H1 (cell line): ENCODE measurements around the gene OR4D11. TPM values are rescaled to one million over a fixed set of nuclear protein-coding genes. Genes with fewer than 3 reads are reported as not detected.

ENCODE experiments used
- CTCF ChIA-PET: fragments of 300-600 bp; sonication (Branson Sonifier 250); formaldehyde crosslinking; loops from one replicate; lab custom pipeline; 2021; ENCODE audit not compliant: partially characterized antibody; lab: Charles Lee
- POLR2A ChIA-PET: fragments of 300-600 bp; sonication (Branson Sonifier 250); formaldehyde crosslinking; loops from one replicate; lab custom pipeline; 2021; ENCODE audit warnings: inconsistent platforms; ENCODE audit not compliant: partially characterized antibody; lab: Charles Lee
- DNase-seq, 2 experiments: peaks; one replicate each; pipeline versions ENCODE4 v3.0.0 to v3.0.0-alpha.2; 2010 to 2022; ENCODE audit warnings: low spot score in 2 of 2, low read depth in 1 of 2, mixed read lengths in 1 of 2
- FAIRE-seq: peaks from 2 replicates; lab custom pipeline; 2011; peaks lifted over from hg19 to GRCh38; lab: Jason Lieb, UNC
- H2AFZ ChIP-seq: 2 replicates; pipeline ENCODE4 v1.8.1; 2012; ENCODE audit warnings: low read length, inconsistent platforms
- H2AK5ac ChIP-seq: 2 replicates; pipeline ENCODE4 v1.6.1; 2013; ENCODE audit warnings: low read depth, low read length
- H2BK120ac ChIP-seq: replicated peaks from 2 replicates; pipeline ENCODE3; 2013; ENCODE audit warnings: low read depth, low read length, inconsistent platforms
- H2BK12ac ChIP-seq: 2 replicates; pipeline ENCODE4 v1.6.1; 2013; ENCODE audit warnings: low read depth, low read length
- H2BK15ac ChIP-seq: 2 replicates; pipeline ENCODE4 v1.6.1; 2013; ENCODE audit warnings: low read length
- H2BK20ac ChIP-seq: 2 replicates; pipeline ENCODE4 v1.6.1; 2013; ENCODE audit warnings: low read length
- H2BK5ac ChIP-seq: 2 replicates; pipeline ENCODE4 v1.6.1; 2013; ENCODE audit warnings: low read depth, low read length
- H3K14ac ChIP-seq: 2 replicates; pipeline ENCODE4 v1.6.1; 2013; ENCODE audit warnings: inconsistent platforms; ENCODE audit not compliant: insufficient read length
- H3K18ac ChIP-seq: 2 replicates; pipeline ENCODE4 v1.6.1; 2013; ENCODE audit warnings: low read length; ENCODE audit errors: extremely low read depth
- H3K23ac ChIP-seq: 2 replicates; pipeline ENCODE4 v1.6.1; 2013; ENCODE audit warnings: inconsistent platforms; ENCODE audit not compliant: insufficient read length
- H3K23me2 ChIP-seq: 2 replicates; pipeline ENCODE4 v1.6.1; 2013; ENCODE audit warnings: low read depth, low read length
- H3K27ac ChIP-seq: 2 replicates; pipeline ENCODE4 v1.6.1; 2011; ENCODE audit warnings: low read depth, low read length, inconsistent platforms
- H3K27me3 ChIP-seq, 4 experiments: replicated peaks in 1 of 4; 1 replicate in 1 of 4; 2 replicates in 3 of 4; pipeline versions ENCODE4 v1.6.1 to v1.8.1; 2011 to 2013; ENCODE audit warnings: low read length in 3 of 4, mild to moderate bottlenecking in 3 of 4, inconsistent platforms in 2 of 4, mixed read lengths in 2 of 4, moderate library complexity in 1 of 4; ENCODE audit not compliant: control insufficient read depth in 3 of 4, insufficient read depth in 3 of 4; ENCODE audit errors: extremely low read depth in 1 of 4
- H3K36me3 ChIP-seq, 4 experiments: 2 replicates each; pipeline versions ENCODE4 v1.6.1 to v1.8.1; 2011 to 2013; ENCODE audit warnings: mild to moderate bottlenecking in 4 of 4, low read length in 3 of 4, moderate library complexity in 2 of 4, control low read depth in 1 of 4, inconsistent platforms in 1 of 4; ENCODE audit not compliant: insufficient read depth in 4 of 4, control insufficient read depth in 2 of 4
- H3K4ac ChIP-seq: replicated peaks from 2 replicates; pipeline ENCODE3; 2013; ENCODE audit warnings: low read length, low read depth, mixed read lengths, inconsistent platforms; ENCODE audit not compliant: insufficient read length
- H3K4me1 ChIP-seq, 4 experiments: replicated peaks in 1 of 4; 1 replicate in 1 of 4; 2 replicates in 3 of 4; pipeline versions ENCODE4 v1.6.1 to v1.8.1; 2011 to 2013; ENCODE audit warnings: low read length in 3 of 4, inconsistent platforms in 2 of 4, mixed read lengths in 1 of 4; ENCODE audit not compliant: insufficient read depth in 4 of 4, control insufficient read depth in 3 of 4
- H3K4me2 ChIP-seq, 2 experiments: 2 replicates each; pipeline versions ENCODE4 v1.6.1 to v1.8.1; 2011 to 2013; ENCODE audit warnings: low read depth in 2 of 2, low read length in 2 of 2, control low read depth in 1 of 2, inconsistent platforms in 1 of 2, mild to moderate bottlenecking in 1 of 2; ENCODE audit not compliant: insufficient read depth in 1 of 2
- H3K4me3 ChIP-seq, 4 experiments: fragments of 200-600, 300-600 bp in 1 of 4; sonication (generic), shearing (Covaris generic), sonication (Bioruptor Twin) in 1 of 4; 2 replicates each; pipeline versions ENCODE4 v1.5.1 to v1.8.1; 2011 to 2016; ENCODE audit warnings: low read length in 4 of 4, low read depth in 3 of 4, control low read depth in 2 of 4, inconsistent platforms in 2 of 4, mild to moderate bottlenecking in 2 of 4, mixed read lengths in 1 of 4, moderate library complexity in 1 of 4; ENCODE audit not compliant: insufficient read depth in 2 of 4; ENCODE audit errors: extremely low read depth in 1 of 4
- H3K56ac ChIP-seq: replicated peaks from 2 replicates; pipeline ENCODE3; 2013; ENCODE audit warnings: low read depth, mild to moderate bottlenecking, mixed read lengths, low read length, inconsistent platforms; ENCODE audit not compliant: insufficient read length
- H3K79me1 ChIP-seq: 2 replicates; pipeline ENCODE4 v1.6.1; 2013; ENCODE audit warnings: low read depth, low read length, control low read depth
- H3K79me2 ChIP-seq, 2 experiments: 2 replicates each; pipeline versions ENCODE4 v1.6.1 to v1.8.1; 2012 to 2013; ENCODE audit warnings: low read length in 2 of 2, mild to moderate bottlenecking in 2 of 2, inconsistent platforms in 1 of 2; ENCODE audit not compliant: insufficient read depth in 2 of 2, control insufficient read depth in 1 of 2
- H3K9ac ChIP-seq, 4 experiments: replicated peaks in 1 of 4; 1 replicate in 1 of 4; 2 replicates in 3 of 4; pipeline versions ENCODE4 v1.6.1 to v1.8.1; 2011 to 2013; ENCODE audit warnings: low read depth in 3 of 4, low read length in 3 of 4, control low read depth in 2 of 4, mild to moderate bottlenecking in 2 of 4, moderate library complexity in 2 of 4, inconsistent platforms in 1 of 4; ENCODE audit errors: extremely low read depth in 1 of 4
- H3K9me3 ChIP-seq, 2 experiments: 2 replicates each; pipeline versions ENCODE4 v1.6.1 to v1.8.1; 2012 to 2013; ENCODE audit warnings: mild to moderate bottlenecking in 2 of 2, moderate library complexity in 2 of 2, control low read depth in 1 of 2, inconsistent platforms in 1 of 2, low read depth in 1 of 2, low read length in 1 of 2, mixed read lengths in 1 of 2; ENCODE audit not compliant: insufficient read depth in 2 of 2
- H4K20me1 ChIP-seq, 2 experiments: replicated peaks in 1 of 2; 2 replicates each; pipeline versions ENCODE3 to v1.8.1; 2011 to 2013; ENCODE audit warnings: inconsistent platforms in 2 of 2, low read length in 2 of 2, mild to moderate bottlenecking in 1 of 2; ENCODE audit not compliant: insufficient read depth in 2 of 2, control insufficient read depth in 1 of 2
- H4K5ac ChIP-seq: 2 replicates; pipeline ENCODE4 v1.6.1; 2013; ENCODE audit warnings: low read length, low read depth, mixed read lengths, inconsistent platforms; ENCODE audit not compliant: insufficient read length
- H4K8ac ChIP-seq: 2 replicates; pipeline ENCODE4 v1.8.0; 2013; ENCODE audit warnings: mild to moderate bottlenecking, moderate library complexity, low read length, inconsistent platforms; ENCODE audit not compliant: insufficient read depth; ENCODE audit errors: extremely low read depth
- H4K91ac ChIP-seq: replicated peaks from 2 replicates; pipeline ENCODE3; 2013; ENCODE audit warnings: low read length, mixed read lengths, inconsistent platforms; ENCODE audit not compliant: insufficient read length
- CHD1 ChIP-seq: IDR thresholded peaks from 2 replicates; pipeline ENCODE4 v1.6.1; 2012; ENCODE audit warnings: low read depth, low read length, improper control_type of control experiment
- CREB1 ChIP-seq: IDR thresholded peaks from 2 replicates; pipeline ENCODE4 v1.6.1; 2012; ENCODE audit warnings: inconsistent platforms
- CTBP2 ChIP-seq: IDR thresholded peaks from 2 replicates; pipeline ENCODE4 v1.7.0; 2011; ENCODE audit warnings: borderline replicate concordance, mild to moderate bottlenecking, moderate library complexity, mixed read lengths, low read length; ENCODE audit not compliant: insufficient read depth, insufficient read length
- FOSL1 ChIP-seq: IDR thresholded peaks from 2 replicates; pipeline ENCODE4 v1.6.1; 2011; ENCODE audit warnings: mild to moderate bottlenecking, low read depth, low read length, moderate library complexity; ENCODE audit not compliant: insufficient read depth
- HDAC2 ChIP-seq, 2 experiments: fragments of 300-600 bp in 1 of 2; sonication (generic) in 1 of 2; IDR thresholded peaks; 2 replicates each; pipeline ENCODE4 v1.6.1; 2011 to 2012; ENCODE audit warnings: low read depth in 2 of 2, low read length in 2 of 2, mild to moderate bottlenecking in 2 of 2, moderate library complexity in 2 of 2, borderline replicate concordance in 1 of 2, inconsistent platforms in 1 of 2
- KDM4A ChIP-seq: IDR thresholded peaks from one replicate; pipeline ENCODE4 v1.7.1; 2012; ENCODE audit warnings: low read depth, mild to moderate bottlenecking, moderate library complexity, low read length, inconsistent platforms; ENCODE audit not compliant: severe bottlenecking
- NRF1 ChIP-seq: IDR thresholded peaks from 2 replicates; pipeline ENCODE4 v1.6.1; 2011; ENCODE audit warnings: mild to moderate bottlenecking, low read depth, low read length, improper control_type of control experiment
- RFX5 ChIP-seq: IDR thresholded peaks from 2 replicates; pipeline ENCODE4 v1.6.1; 2011; ENCODE audit warnings: low read depth, low read length, improper control_type of control experiment, borderline replicate concordance
- SIRT6 ChIP-seq: IDR thresholded peaks from one replicate; pipeline ENCODE4 v1.7.1; 2012; ENCODE audit warnings: low read length, inconsistent platforms
- SIX5 ChIP-seq: IDR thresholded peaks from 2 replicates; pipeline ENCODE4 v1.6.1; 2011; ENCODE audit warnings: mild to moderate bottlenecking, low read depth, low read length
- SP4 ChIP-seq: IDR thresholded peaks from 2 replicates; pipeline ENCODE4 v1.6.1; 2012; ENCODE audit warnings: low read length, inconsistent platforms
- SRF ChIP-seq: IDR thresholded peaks from 2 replicates; pipeline ENCODE4 v1.6.1; 2011; ENCODE audit warnings: mild to moderate bottlenecking, low read depth, low read length, moderate library complexity
- YY1 ChIP-seq: IDR thresholded peaks from 2 replicates; pipeline ENCODE4 v1.6.1; 2011; ENCODE audit warnings: low read depth, mild to moderate bottlenecking, low read length
- ZNF274 ChIP-seq: IDR thresholded peaks from 2 replicates; pipeline ENCODE4 v1.7.0; 2012; ENCODE audit warnings: low read length, borderline replicate concordance; ENCODE audit errors: extremely low read depth
- WGBS, 2 experiments: shearing (Covaris generic) in 1 of 2; methylation state at CpG; one replicate each; pipeline versions ENCODE4 v1.1.6 to v1.1.7; 2013 to 2015; ENCODE audit warnings: low lambda C conversion rate in 2 of 2, mixed read lengths in 2 of 2, inconsistent platforms in 1 of 2, low coverage in 1 of 2, missing lambda C conversion rate in 1 of 2; ENCODE audit not compliant: insufficient replicate concordance in 2 of 2, insufficient coverage in 1 of 2, insufficient read length in 1 of 2; ENCODE audit errors: extremely low coverage in 1 of 2, missing lambda C conversion rate in 1 of 2; 5-methylcytosine and 5-hydroxymethylcytosine counted together
- polyA plus RNA-seq, 7 experiments: library from polyadenylated mRNA; depleted of rRNA in 3 of 7; stranded (reverse) in 5 of 7; unstranded in 2 of 7; fragments of >200 nt in 5 of 7; fragments of 200-250 nt in 2 of 7; gene quantifications; 1 replicate in 5 of 7; 2 replicates in 1 of 7; 4 replicates in 1 of 7; pipeline versions ENCODE4 v1.2.1 to v1.2.3, GENCODE V29; 2011 to 2013; ENCODE audit warnings: missing spikeins in 2 of 7, mixed read lengths in 2 of 7
- total RNA-seq: library from RNA; stranded (reverse); fragmentation: NEBNext Ultra II Directional; extraction: Animal tissue kit (Norgen Biotek cat#: 25700); gene quantifications from 2 replicates; pipeline ENCODE4 v1.2.1, GENCODE V29; 2021
- TF ChIP-seq, protein P1 (sequence below): IDR thresholded peaks from 2 replicates; pipeline ENCODE4 v1.6.1; 2011; ENCODE audit warnings: low read depth, mild to moderate bottlenecking, low read length; ENCODE audit not compliant: insufficient read depth

The OR4D11 gene
- total and polyA plus RNA-seq, 2 of the 8 experiments (the other 6 are each of a cell fraction or from before 2014, with no cell fraction given) = not detected

DNA sequence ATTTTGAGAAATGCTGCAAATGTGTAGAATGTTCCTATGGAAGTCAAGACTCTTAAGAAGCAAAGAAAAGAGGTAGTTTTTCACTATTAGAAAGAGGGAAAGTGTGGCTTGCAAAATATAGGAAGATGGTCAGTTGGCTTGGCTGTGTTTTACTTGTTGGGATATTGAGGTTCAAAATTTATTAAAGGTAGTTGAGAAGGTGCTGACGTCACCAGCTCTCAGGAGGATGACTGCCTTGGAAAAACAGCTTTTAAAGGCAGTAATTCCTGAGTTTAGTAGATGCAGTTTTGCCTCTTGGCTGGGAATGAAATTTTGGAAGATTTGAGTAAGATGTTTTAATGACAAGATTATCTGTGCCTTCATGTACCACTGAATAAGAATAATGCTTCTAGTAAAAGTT is 8.3 kb downstream of the OR4D11 start:
- H3K27me3 ChIP-seq = no peaks in the 10 kb centered on the region
- CTCF ChIA-PET = no interaction called here
- H3K18ac ChIP-seq = no peak overlapping the region
- no peaks in the 10 kb centered on the region for H3K23me2 ChIP-seq
- H3K27ac ChIP-seq = no peak overlapping the region
- H3K4ac ChIP-seq = no peak overlapping the region
- H3K9me3 ChIP-seq = no peaks in the 10 kb centered on the region
- H3K23ac ChIP-seq = no peak overlapping the region
- DNase-seq (no peak), FAIRE-seq (no peak)
- H2BK5ac ChIP-seq = no peak overlapping the region
- no peak overlapping the region for H3K4me3 ChIP-seq
- H2AK5ac ChIP-seq = no peak overlapping the region
- H4K91ac ChIP-seq = no peak overlapping the region
- H2BK12ac ChIP-seq = no peak overlapping the region
- H2BK20ac ChIP-seq = no peak overlapping the region
- no peaks in the 10 kb centered on the region for H3K79me1 ChIP-seq
- no peak overlapping the region for H2AFZ ChIP-seq
- no peaks in the 10 kb centered on the region for H3K4me1 ChIP-seq
- no peak overlapping the region for H3K56ac ChIP-seq
- H3K9ac ChIP-seq = no peak overlapping the region
- H4K8ac ChIP-seq = no peak overlapping the region
- POLR2A ChIA-PET = no interaction called here
- H4K5ac ChIP-seq = no peak overlapping the region
- no peak overlapping the region for H3K14ac ChIP-seq
- 88% methylated on average over 1 of the region's 1 CpG; no CpG with 5 or more reads in 1 of the 2 experiments for WGBS, 2 experiments
- no peaks in the 10 kb centered on the region for H3K79me2 ChIP-seq
- no peaks in the 10 kb centered on the region for H4K20me1 ChIP-seq
- no peak overlapping the region for H2BK120ac ChIP-seq
- H3K36me3 ChIP-seq = no peaks in the 10 kb centered on the region
- no peak overlapping the region for H2BK15ac ChIP-seq
- H3K4me2 ChIP-seq = no peak overlapping the region
- TF ChIP-seq NRF1 = no peak
- TF ChIP-seq KDM4A = no peak
- TF ChIP-seq ZNF274 = no peak
- TF ChIP-seq CHD1 = no peak
- no peak for TF ChIP-seq SRF
- no peak for TF ChIP-seq CTBP2
- no peak for TF ChIP-seq SP4
- TF ChIP-seq HDAC2 (IDR thresholded peaks at IDR 0.05; ENCODE audit: borderline replicate concordance in 1 of 2, low read depth in 2 of 2, low read length in 2 of 2) = no peak
- no peak for TF ChIP-seq SIX5
- TF ChIP-seq SIRT6 = no peak
- no peak for TF ChIP-seq YY1
- TF ChIP-seq FOSL1 = no peak
- TF ChIP-seq, protein P1, sequence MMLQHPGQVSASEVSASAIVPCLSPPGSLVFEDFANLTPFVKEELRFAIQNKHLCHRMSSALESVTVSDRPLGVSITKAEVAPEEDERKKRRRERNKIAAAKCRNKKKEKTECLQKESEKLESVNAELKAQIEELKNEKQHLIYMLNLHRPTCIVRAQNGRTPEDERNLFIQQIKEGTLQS = no peak
- no peak for TF ChIP-seq CREB1
- no peak for TF ChIP-seq RFX5
